K562 (cell line): ENCODE data around the gene AKT3. TPM values are rescaled to one million over a fixed set of nuclear protein-coding genes. Genes with fewer than 3 reads are reported as not detected.

Experiments
- C11orf30 ChIP-seq: fragments of 450-650 bp; IDR thresholded peaks from 2 replicates; pipeline ENCODE4 v1.6.1; 2016; ENCODE audit warnings: low read depth, mild to moderate bottlenecking
- CHCHD3 ChIP-seq: fragments of 250-450 bp; sonication (Bioruptor Pico); IDR thresholded peaks from 2 replicates; pipeline ENCODE4 v2.1.2; 2022; ENCODE audit warnings: mild to moderate bottlenecking
- ETS2 ChIP-seq: IDR thresholded peaks from 2 replicates; pipeline ENCODE4 v1.6.1; 2016; ENCODE audit warnings: borderline replicate concordance, missing genetic modification characterization, mild to moderate bottlenecking, moderate library complexity, missing compliant biosample characterization; ENCODE audit not compliant: poor library complexity, severe bottlenecking
- IRF2 ChIP-seq: sonication (generic); formaldehyde crosslinking; IDR thresholded peaks from 2 replicates; pipeline ENCODE4 v1.8.1; 2022; ENCODE audit warnings: mild to moderate bottlenecking, missing genetic modification reagents
- MCM3 ChIP-seq: fragments of 450-650 bp; IDR thresholded peaks from 2 replicates; pipeline ENCODE4 v1.6.1; 2016
- MXI1 ChIP-seq: IDR thresholded peaks from 2 replicates; pipeline ENCODE4 v1.6.1; 2011; ENCODE audit warnings: low read depth, mild to moderate bottlenecking, improper control_type of control experiment, low read length
- MYNN ChIP-seq, 2 experiments: sonication (generic); formaldehyde crosslinking in 1 of 2; IDR thresholded peaks; 2 replicates each; pipeline versions ENCODE4 v1.5.0 to v1.6.1; 2016 to 2020; ENCODE audit warnings: antibody characterized with exemption in 1 of 2, missing genetic modification reagents in 1 of 2
- NCOA6 ChIP-seq: fragments of 450-650 bp; IDR thresholded peaks from 2 replicates; pipeline ENCODE4 v1.6.1; 2017; ENCODE audit warnings: mild to moderate bottlenecking
- STAT5A ChIP-seq: IDR thresholded peaks from 2 replicates; pipeline ENCODE4 v1.6.1; 2012; ENCODE audit warnings: low read length, inconsistent platforms, borderline replicate concordance
- ZNF318 ChIP-seq, 2 experiments: fragments of 450-650 bp; IDR thresholded peaks; 2 replicates each; pipeline ENCODE4 v1.6.1; 2016; ENCODE audit warnings: mild to moderate bottlenecking in 2 of 2, borderline replicate concordance in 1 of 2, low read depth in 1 of 2, moderate library complexity in 1 of 2
- polyA plus RNA-seq, 8 experiments: library from polyadenylated mRNA; depleted of rRNA in 4 of 8; stranded (reverse) in 5 of 8; unstranded in 3 of 8; fragments of >200 nt; fragmentation: Nextera tagmentation in 2 of 8; fragmentation: Illumina TruSeq in 1 of 8; extraction: Ambion mirVana in 2 of 8; extraction: Trizol in 1 of 8; gene quantifications; 2 replicates each; pipeline versions ENCODE4 v1.2.1 to v1.2.3, GENCODE V29; 2011 to 2014; ENCODE audit warnings: inconsistent platforms in 1 of 8, missing spikeins in 1 of 8
- total RNA-seq, 7 experiments: library from RNA; depleted of rRNA in 6 of 7; stranded (reverse); fragments of >200 nt in 6 of 7; fragmentation: Illumina TruSeq in 2 of 7; extraction: Trizol in 2 of 7; gene quantifications; 2 replicates each; pipeline versions ENCODE4 v1.2.1 to v1.2.3, GENCODE V29; 2011 to 2021; ENCODE audit warnings: low replicate concordance in 1 of 7

The AKT3 gene
- total and polyA plus RNA-seq, 9 of the 15 experiments (the other 6 are each of a cell fraction or from before 2014, with no cell fraction given), result 0.04 to 0.54 (median 0.18) TPM; not detected in 1

GRCh38 chr1:243731974-243732625, 117.9 kb downstream of the AKT3 start (continued):
- no peak for TF ChIP-seq ZNF318 (IDR thresholded peaks at IDR 0.05; ENCODE audit: borderline replicate concordance in 1 of 2, low read depth in 1 of 2)
- TF ChIP-seq ETS2 (tag), result no peak
- TF ChIP-seq NCOA6, result no peak
- no peak for TF ChIP-seq MCM3
- no peak for TF ChIP-seq MXI1
- TF ChIP-seq CHCHD3 (CRISPR knock-in tag), result no peak
- TF ChIP-seq MYNN (IDR thresholded peaks at IDR 0.05), result no peak
- no peak for TF ChIP-seq MYNN (CRISPR knock-in tag; IDR thresholded peaks at IDR 0.05)
- TF ChIP-seq IRF2 (CRISPR knock-in tag), result no peak
- TF ChIP-seq STAT5A, result no peak
- TF ChIP-seq C11orf30, result no peak
